Smooth muscle cell (in vitro differentiated cells): ENCODE results near the gene SCN4B. TPM values are rescaled to one million over a fixed set of nuclear protein-coding genes. Genes with fewer than 3 reads are reported as not detected.

ENCODE experiments used
- DNase-seq: peaks from one replicate; lab custom pipeline; 2025; ENCODE audit not compliant: unreplicated experiment; lab: John Stamatoyannopoulos, UW
- H2AFZ ChIP-seq: fragments of 200-600 bp; sonication (generic); 2 replicates; pipeline ENCODE4 v1.6.0; 2016; ENCODE audit warnings: antibody characterized with exemption, low read depth, mild to moderate bottlenecking
- H3F3A ChIP-seq: fragments of 200-600 bp; sonication (generic); 2 replicates; pipeline ENCODE4 v1.6.0; 2017; ENCODE audit warnings: antibody characterized with exemption, low read depth
- H3K27ac ChIP-seq: fragments of 200-600 bp; sonication (generic); 2 replicates; pipeline ENCODE4 v1.5.1; 2016; ENCODE audit warnings: low read depth, mild to moderate bottlenecking
- H3K27me3 ChIP-seq: fragments of 200-600 bp; sonication (generic); 2 replicates; pipeline ENCODE4 v1.6.1; 2016; ENCODE audit warnings: low read depth, mild to moderate bottlenecking
- H3K36me3 ChIP-seq: fragments of 200-600 bp; sonication (generic); 2 replicates; pipeline ENCODE4 v1.5.1; 2016; ENCODE audit warnings: low read depth
- H3K4me1 ChIP-seq: fragments of 200-600 bp; sonication (generic); 2 replicates; pipeline ENCODE4 v1.5.1; 2016; ENCODE audit warnings: low read depth
- H3K4me2 ChIP-seq: fragments of 200-600 bp; sonication (generic); 2 replicates; pipeline ENCODE4 v1.6.0; 2016; ENCODE audit warnings: mild to moderate bottlenecking
- H3K4me3 ChIP-seq: fragments of 200-600 bp; sonication (generic); 2 replicates; pipeline ENCODE4 v1.5.1; 2016; ENCODE audit warnings: mild to moderate bottlenecking
- H3K79me2 ChIP-seq: fragments of 200-600 bp; sonication (generic); 2 replicates; pipeline ENCODE4 v1.6.0; 2016; ENCODE audit warnings: low read depth, mild to moderate bottlenecking
- H3K9ac ChIP-seq: fragments of 200-600 bp; sonication (generic); 2 replicates; pipeline ENCODE4 v1.6.0; 2016; ENCODE audit warnings: low read depth
- H3K9me3 ChIP-seq: fragments of 200-600 bp; sonication (generic); replicated peaks from 2 replicates; pipeline ENCODE4 v1.5.1; 2016; ENCODE audit warnings: low read depth
- H4K20me1 ChIP-seq: fragments of 200-600 bp; sonication (generic); 2 replicates; pipeline ENCODE4 v1.6.0; 2016; ENCODE audit warnings: low read depth
- WGBS: methylation state at CpG from one replicate; pipeline ENCODE4 v1.1.7; 2016; ENCODE audit warnings: low lambda C conversion rate; 5-methylcytosine and 5-hydroxymethylcytosine counted together
- polyA plus RNA-seq: library from polyadenylated mRNA; unstranded; fragments of >200 nt; fragmentation: Nextera tagmentation; extraction: Ambion mirVana; gene quantifications from 2 replicates; pipeline ENCODE4 v1.2.1, GENCODE V29; 2016
- total RNA-seq: library from RNA; depleted of rRNA; stranded (reverse); fragments of >200 nt; gene quantifications from 2 replicates; pipeline ENCODE4 v1.2.3, GENCODE V29; 2014
- TF ChIP-seq, protein P1 (sequence below): fragments of 200-600 bp; sonication (generic); IDR thresholded peaks from 2 replicates; pipeline ENCODE4 v1.5.1; 2017; ENCODE audit warnings: borderline replicate concordance, mild to moderate bottlenecking, antibody characterized with exemption; ENCODE audit not compliant: insufficient read depth, poor library complexity, severe bottlenecking

SCN4B gene
- total and polyA plus RNA-seq, 2 experiments from 2014 or later, result not detected

DNA sequence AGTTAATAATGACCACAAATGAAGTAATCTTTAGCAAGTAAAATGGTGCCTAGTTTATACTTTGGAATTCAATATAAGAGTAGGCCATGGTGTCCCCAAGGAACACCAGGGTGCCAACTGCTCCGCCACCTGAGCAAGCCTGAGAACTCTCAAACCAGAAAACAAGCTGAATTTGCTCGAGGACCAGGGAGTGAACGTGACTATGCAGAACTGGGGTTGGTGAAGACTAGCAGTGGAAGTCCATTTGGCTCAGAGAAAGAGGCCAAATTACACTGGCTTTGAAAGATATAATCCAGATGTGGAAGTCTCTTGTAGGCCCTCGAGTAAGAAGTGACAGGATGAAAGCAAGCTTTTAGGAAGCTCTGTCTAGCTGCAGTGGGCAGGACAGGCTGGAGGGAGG, 57.1 kb downstream of the SCN4B start:
- no peaks in the 10 kb centered on the region for H3K79me2 ChIP-seq
- no peak overlapping the region for H2AFZ ChIP-seq
- 84% methylated on average over 4 of the region's 4 CpGs for WGBS
- no peak overlapping the region for H3K4me3 ChIP-seq
- TF ChIP-seq, protein P1, sequence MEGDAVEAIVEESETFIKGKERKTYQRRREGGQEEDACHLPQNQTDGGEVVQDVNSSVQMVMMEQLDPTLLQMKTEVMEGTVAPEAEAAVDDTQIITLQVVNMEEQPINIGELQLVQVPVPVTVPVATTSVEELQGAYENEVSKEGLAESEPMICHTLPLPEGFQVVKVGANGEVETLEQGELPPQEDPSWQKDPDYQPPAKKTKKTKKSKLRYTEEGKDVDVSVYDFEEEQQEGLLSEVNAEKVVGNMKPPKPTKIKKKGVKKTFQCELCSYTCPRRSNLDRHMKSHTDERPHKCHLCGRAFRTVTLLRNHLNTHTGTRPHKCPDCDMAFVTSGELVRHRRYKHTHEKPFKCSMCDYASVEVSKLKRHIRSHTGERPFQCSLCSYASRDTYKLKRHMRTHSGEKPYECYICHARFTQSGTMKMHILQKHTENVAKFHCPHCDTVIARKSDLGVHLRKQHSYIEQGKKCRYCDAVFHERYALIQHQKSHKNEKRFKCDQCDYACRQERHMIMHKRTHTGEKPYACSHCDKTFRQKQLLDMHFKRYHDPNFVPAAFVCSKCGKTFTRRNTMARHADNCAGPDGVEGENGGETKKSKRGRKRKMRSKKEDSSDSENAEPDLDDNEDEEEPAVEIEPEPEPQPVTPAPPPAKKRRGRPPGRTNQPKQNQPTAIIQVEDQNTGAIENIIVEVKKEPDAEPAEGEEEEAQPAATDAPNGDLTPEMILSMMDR, result no peak
- no peaks in the 10 kb centered on the region for H3K4me1 ChIP-seq
- H3K36me3 ChIP-seq, result no peaks in the 10 kb centered on the region
- H3K9me3 ChIP-seq, result no peaks in the 10 kb centered on the region
- no peak overlapping the region for H3K4me2 ChIP-seq
- no peaks in the 10 kb centered on the region for H3F3A ChIP-seq
- no peaks in the 10 kb centered on the region for H3K27me3 ChIP-seq
- DNase-seq, result no peak
- H3K27ac ChIP-seq, result no peak overlapping the region
- H4K20me1 ChIP-seq, result no peaks in the 10 kb centered on the region
- no peak overlapping the region for H3K9ac ChIP-seq

DNA sequence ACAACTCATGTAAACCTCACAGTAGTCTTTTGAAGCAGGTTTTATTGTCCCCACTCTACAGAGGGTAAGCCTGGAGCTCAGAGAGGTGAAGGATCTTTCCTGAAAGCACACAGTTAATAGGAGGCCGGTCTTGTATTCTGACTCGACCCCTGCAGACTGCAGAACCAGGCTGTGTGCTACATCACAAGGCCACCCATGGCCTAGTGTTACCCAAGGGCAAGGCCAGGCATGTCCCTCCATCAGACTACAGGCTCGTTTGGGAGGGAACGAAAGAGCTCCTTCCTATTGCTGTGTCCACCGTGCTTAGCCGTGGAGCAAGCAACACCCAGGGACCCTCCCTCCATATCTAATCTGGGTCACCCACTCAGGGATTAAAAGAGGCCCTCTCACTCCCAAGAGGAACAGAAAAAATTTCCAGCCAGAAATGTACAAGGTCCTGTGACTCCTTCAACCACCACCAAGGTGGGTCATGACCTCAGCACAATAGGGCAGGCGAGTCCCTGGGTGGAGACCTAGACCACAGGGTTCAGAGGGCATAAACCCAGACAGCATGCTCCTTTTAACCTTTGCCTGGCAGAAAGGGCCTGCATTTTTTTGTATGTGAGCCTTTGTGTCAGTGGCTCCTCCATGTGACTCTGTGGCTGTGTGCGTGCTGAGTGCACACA, 59.6 kb downstream of the SCN4B start:
- Histone ChIP-seq H3K4me2 (peak overlapping the region; percentile 1), H3K4me1 (no peaks in the 10 kb centered on the region), H3K9ac (no peak overlapping the region), H3K9me3 (no peaks in the 10 kb centered on the region), H3K36me3 (no peaks in the 10 kb centered on the region), H3K27ac (no peak overlapping the region), H3F3A (no peaks in the 10 kb centered on the region), H3K27me3 (no peaks in the 10 kb centered on the region), H4K20me1 (no peaks in the 10 kb centered on the region), H3K4me3 (no peak overlapping the region), H2AFZ (peak overlapping the region; percentile 77), H3K79me2 (no peaks in the 10 kb centered on the region)
- 48% methylated on average over 8 of the region's 8 CpGs for WGBS
- TF ChIP-seq, protein P1, result no peak
- no peak for DNase-seq

DNA sequence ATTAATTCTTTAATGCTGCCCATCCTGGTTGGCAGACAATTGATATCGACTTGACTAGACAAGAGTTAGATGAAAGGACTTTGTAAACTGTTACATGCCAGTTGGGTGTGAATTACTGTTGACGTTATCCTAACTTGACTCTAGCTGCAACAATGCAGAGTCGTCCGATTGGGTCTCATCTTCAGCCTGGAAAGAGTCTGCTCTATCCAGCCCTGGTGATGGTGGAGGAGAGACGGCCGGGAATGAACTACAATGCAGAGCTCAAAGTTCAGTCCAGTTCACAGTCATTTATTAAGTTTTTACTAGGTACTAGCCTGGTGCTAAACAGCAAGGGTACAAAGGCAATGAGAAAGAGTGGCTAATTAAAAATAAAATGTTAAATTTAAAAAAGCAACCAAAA, 60.9 kb downstream of the SCN4B start:
- no peak overlapping the region for H3K27ac ChIP-seq
- no peak overlapping the region for H3K9ac ChIP-seq
- H3F3A ChIP-seq, result no peaks in the 10 kb centered on the region
- H3K79me2 ChIP-seq, result no peaks in the 10 kb centered on the region
- no peak overlapping the region for H2AFZ ChIP-seq
- H3K4me3 ChIP-seq, result no peak overlapping the region
- no peak overlapping the region for H3K4me2 ChIP-seq
- DNase-seq, result no peak
- no peaks in the 10 kb centered on the region for H3K4me1 ChIP-seq
- no peaks in the 10 kb centered on the region for H4K20me1 ChIP-seq
- TF ChIP-seq, protein P1, result no peak
- no peaks in the 10 kb centered on the region for H3K27me3 ChIP-seq
- no peaks in the 10 kb centered on the region for H3K36me3 ChIP-seq
- 86% methylated on average over 6 of the region's 6 CpGs for WGBS
- H3K9me3 ChIP-seq, result no peaks in the 10 kb centered on the region

DNA sequence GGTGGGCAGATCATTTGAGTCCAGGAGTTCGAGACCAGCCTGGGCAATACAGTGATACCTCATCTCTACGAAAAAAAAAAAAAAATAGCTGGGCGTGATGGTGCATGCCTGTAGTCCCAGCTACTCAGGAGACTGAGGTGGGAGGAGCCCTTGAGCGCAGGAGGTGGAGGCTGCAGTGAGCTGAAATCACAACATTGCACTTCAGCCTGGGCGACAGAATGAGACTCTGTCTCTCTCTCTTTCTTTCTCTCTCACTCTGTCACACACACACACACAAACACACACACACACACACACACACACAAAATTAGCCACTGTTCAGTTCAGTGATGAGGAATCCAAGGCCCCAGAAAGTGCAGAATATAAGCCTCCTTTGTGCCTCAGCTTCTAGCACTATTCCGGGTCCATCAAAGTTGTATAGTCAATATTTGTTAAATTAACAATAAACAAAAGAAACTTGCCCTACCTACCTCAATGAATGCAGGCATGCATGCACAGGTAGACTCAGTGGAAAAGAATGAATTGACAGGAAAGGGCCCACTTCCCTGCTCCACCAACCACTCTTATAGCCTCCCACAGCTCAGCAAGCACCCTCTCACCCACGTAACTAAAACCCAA, 62.0 kb downstream of the SCN4B start:
- Histone ChIP-seq H3K9ac (no peak overlapping the region), H3K79me2 (no peaks in the 10 kb centered on the region), H3K4me2 (no peak overlapping the region), H3K4me3 (no peak overlapping the region), H3K9me3 (no peaks in the 10 kb centered on the region), H2AFZ (no peak overlapping the region), H3F3A (no peaks in the 10 kb centered on the region), H3K27ac (no peak overlapping the region), H3K4me1 (no peaks in the 10 kb centered on the region), H3K27me3 (no peaks in the 10 kb centered on the region), H3K36me3 (no peaks in the 10 kb centered on the region), H4K20me1 (no peaks in the 10 kb centered on the region)
- DNase-seq, result no peak
- 70% methylated on average over 7 of the region's 7 CpGs for whole genome bisulfite sequencing
- TF ChIP-seq, protein P1, result no peak
